HG02884 (cell line): ENCODE results near the gene TGM4.
"Not testable (repeated sequence)": the region's sequence is repeated elsewhere in the genome, so short reads cannot be mapped to it uniquely, and the experiment has no call there.

ENCODE experiments used
- ATAC-seq: cut with Tn5 transposase; IDR thresholded peaks from one replicate; pipeline ENCODE4 v1.9.1; 2021; ENCODE audit warnings: mild to moderate bottlenecking, moderate library complexity; ENCODE audit not compliant: unreplicated experiment

The TGM4 gene

DNA sequence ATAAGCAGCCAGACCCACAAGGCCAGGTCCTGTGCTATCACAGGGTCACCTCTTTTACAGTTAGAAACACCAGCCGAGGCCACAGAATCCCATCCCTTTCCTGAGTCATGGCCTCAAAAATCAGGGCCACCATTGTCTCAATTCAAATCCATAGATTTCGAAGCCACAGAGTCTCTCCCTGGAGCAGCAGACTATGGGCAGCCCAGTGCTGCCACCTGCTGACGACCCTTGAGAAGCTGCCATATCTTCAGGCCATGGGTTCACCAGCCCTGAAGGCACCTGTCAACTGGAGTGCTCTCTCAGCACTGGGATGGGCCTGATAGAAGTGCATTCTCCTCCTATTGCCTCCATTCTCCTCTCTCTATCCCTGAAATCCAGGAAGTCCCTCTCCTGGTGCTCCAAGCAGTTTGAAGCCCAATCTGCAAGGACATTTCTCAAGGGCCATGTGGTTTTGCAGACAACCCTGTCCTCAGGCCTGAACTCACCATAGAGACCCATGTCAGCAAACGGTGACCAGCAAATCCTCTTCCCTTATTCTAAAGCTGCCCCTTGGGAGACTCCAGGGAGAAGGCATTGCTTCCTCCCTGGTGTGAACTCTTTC, 39.6 kb downstream of the TGM4 start:
- no peak for ATAC-seq

DNA sequence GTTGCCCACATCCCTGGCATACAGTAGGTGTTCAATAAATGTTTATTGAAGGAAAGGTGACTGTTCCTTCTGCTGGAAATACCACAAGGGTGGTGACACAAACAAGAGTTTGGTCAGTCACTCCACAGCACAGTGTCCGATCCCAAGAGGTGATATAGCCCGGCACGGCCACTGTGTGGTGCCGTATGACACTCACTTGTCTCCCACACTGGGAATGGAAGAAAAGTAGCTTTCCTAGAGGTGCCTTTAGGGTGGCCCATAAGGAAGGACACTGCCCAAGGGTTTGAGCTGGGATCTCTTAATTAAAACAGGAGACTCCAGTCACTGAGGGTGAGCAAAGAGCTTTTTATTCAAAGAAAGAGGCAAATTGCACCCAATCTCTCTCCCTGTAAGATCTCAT, 40.5 kb downstream of the TGM4 start:
- ATAC-seq, result no peak

DNA sequence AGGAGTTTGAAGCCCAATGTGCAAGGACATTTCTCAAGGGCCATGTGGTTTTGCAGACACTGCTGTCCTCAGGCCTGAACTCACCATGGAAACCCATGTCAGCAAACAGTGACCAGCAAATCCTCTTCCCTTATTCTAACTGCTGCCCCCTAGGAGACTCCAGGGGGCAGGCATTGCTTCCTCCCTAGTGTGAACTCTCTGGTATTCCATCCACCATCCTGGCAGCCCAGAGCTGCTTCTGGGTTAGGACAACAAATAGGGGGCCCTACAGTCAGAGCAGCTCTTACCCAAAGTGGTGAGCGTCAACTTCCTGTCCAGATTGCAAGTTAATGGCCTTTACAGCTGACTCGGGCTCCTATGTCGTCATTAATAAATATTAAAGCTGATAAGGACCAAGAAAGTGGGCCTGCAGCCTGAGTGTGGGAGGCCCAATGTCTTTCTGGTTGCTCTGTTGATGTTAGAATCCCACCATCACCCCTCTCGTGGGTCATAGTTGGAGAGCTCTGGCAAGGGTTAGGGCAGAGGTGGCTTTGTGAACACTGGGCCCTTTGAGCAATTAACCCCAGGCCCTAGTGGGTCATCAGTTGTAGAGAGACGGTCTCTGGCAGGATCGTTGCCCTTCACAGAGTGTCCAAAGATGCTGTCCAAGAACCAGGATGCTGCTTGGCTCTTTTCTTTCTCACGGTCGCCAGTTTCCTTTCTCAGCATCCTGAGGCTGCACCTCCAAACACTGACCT, 41.5 kb downstream of the TGM4 start:
- no peak for ATAC-seq

DNA sequence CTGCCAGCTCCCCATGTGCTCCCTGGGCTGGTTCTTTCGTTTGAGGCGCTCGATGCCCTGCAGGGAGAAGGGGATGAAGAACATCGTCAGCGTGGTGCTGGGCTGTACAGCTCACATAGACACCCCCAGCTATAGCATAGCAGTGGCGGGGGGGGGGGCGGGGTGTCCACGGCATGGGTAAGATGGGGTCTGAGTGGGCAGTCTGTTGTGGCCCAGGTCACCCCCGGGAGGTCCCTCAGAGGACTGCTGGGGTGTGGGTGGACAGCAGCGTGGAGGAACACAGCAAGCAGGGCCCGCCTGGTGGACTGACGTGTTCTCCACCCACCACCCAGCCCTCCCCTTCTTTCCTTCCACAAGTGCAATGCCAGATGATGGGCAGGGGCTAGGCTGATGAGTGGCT, 43.7 kb downstream of the TGM4 start:
- no peak for ATAC-seq

DNA sequence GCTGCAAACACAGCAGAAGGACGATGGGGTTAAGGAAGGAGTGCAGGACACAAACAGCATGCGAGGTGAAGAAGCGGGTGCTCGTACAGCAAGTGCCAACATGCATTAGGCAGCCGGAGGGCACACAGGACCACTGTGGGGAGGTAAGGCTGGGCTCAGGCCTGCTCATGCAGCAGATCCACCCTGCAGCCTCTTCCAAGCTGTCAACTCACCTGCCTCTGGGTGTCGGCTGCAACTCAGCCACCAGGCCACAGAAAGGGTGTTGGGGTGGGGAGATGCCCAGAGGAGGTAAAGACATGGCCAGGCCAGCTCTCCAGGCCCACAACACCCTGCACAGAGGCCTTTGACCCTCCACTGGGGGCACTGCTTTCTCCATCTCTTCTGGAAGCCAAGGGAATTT, 44.2 kb downstream of the TGM4 start:
- no peak for ATAC-seq

DNA sequence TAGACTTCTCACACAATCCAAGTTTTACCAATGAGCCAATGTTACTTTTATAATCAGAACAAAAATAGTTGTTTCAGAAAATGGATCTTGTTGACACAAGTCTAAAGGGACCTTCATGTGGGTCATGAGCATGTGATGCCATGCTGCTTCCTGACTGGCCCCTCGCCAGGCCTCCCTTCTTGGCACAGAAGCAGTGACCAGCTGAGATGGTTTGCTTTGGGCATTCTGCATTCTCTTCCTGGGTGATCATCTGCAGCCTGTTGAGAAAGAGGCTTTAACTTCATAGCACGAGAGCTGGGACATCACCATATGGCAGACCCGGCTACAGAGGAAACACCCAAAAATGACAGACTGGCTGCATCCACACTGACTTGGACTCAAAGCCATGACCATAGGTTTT, 45.7 kb downstream of the TGM4 start:
- ATAC-seq, result no peak

DNA sequence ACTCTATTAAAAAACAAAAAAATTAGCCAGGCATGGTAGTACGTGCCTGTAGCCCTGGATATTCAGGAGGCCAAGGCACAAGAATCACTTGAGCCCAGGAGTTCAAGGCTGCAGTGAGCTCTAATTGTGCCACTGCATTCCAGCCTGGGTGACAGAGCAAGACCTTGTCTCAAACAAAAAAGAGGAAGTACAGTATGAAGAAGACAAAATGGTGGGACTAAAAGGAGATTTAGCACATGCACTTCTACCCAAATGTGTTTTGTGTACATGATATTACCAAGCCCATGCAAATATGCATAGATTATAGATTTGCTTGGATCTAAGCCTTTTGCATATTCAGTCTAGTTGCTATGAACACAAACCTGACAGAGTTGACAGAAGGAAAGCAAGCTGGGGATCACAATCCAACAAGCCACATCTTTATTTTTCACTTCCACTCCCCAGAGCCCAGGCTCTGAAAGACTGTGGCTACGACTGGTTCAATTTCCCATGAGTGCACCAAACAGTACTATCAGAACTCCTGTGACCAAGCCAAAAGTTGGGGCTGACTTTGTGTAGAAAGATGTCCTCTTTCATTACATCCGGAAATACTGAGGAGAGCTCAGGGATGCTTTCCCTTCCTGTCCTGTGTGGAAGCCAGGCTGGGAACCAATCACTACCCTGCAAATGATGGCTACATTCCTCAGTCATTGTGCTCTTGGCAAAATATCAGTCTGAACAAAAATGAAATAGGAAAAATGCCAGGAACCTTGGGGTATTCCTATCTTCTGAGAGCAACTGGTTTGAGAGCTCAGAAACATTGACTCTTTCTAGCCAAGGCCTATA, 49.4 kb downstream of the TGM4 start:
- ATAC-seq, result no peak

DNA sequence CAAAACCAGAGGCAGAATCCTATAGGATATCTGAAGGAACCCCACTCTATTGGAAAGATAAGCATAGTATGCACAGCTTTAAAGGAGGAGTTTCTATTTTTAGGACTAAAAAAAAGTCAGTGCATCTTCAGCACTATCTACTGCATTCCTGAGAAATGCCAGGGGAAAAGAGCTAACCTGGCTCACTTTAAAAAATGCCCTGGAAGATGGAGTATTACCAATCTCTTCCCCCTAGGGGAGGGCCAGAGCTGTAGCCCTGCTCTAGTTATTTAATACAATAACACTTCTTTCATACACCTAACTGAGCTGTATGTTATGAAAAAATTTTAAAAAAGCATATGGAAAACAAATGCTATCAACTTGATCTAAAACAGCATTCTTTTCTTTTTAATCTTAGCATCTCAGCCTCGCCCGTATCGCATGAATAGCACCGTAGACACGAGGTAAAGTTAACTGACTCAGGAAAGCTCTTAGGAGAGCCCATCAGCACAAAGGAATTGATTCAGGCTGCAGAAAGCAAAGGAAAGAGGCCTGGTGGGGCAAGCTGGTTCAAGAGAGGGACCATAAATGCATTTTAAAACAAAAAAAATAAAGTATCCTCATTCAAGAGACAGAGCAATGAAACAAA, 50.2 kb downstream of the TGM4 start:
- no peak for ATAC-seq

DNA sequence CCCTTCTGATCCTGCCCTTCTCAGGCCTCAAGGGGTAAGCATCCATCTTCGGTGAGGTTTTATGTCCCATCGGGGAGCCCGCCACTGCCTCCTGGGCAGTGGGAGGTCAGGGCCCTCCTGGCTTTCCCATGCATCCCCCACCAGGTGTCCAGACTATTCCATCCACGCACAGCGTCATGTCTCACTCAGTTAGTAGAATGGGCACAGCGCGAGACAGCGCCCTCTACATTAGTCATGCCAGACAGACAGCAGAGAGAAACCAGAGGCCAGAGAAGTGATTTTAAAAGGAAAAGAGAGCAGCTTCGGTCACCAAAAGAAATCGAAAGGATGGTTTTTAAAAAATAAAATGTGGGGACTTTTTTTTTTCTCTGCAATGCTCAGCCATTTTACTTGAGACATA, 51.8 kb downstream of the TGM4 start:
- no peak for ATAC-seq

DNA sequence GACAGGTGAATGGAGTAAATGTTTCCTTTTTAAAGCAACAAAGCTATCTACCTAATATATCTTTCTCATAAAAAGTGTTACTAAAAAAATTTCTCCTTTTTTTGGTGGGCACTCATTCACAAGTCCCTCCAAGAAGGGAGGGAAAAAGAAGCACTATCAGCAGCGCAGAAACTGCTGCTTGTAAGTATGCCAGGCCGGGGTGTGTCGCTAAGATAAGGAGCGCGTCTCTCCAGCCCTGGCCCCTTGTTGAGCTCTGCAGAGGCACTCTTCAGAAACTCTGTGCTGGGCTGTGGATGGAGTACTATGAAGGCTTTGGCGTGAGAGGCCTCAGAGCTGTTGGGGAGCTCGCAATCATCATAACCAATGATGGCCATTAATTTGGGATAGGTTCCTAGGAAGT, 52.5 kb downstream of the TGM4 start:
- no peak for ATAC-seq

DNA sequence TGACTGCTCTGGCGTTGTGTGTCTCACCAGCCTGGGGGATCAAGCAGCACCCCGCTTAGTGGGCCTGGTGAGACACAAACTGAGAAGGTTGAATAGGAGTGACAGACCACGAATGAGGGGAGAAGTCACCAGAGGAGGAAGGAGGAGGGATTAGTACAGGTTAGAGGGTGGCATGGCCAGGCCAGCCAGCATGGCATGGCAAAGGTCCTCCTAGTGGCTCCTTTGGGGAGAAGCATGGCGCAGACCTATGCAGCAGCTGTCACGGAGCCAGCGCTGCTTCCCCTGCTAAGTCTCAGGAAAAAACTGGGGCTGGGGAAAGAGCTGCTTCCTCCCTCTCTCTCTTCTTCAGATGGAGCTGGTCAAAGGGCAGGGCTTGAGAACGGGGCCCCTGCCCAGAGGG, 53.0 kb downstream of the TGM4 start:
- ATAC-seq, result no peak

DNA sequence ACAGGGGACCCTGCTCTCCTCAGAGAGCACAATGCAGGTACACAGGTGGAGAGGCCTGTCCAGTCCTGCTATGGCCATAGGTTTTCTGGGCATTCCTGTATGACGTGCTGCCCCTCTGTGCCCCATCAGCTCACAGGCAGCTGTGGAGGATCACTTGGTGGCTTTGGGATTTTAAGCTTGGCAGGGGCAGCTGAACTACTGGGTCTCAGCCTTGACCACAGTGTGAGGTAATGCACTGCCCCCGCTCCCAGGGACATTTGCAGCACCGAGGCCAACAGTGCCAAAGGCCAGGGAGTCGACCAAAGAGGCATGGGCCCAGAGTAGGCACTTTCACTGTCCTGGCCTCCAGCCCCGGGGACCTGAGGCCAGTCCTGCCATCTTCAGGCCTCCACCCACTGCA, 55.4 kb downstream of the TGM4 start:
- ATAC-seq, result no peak

DNA sequence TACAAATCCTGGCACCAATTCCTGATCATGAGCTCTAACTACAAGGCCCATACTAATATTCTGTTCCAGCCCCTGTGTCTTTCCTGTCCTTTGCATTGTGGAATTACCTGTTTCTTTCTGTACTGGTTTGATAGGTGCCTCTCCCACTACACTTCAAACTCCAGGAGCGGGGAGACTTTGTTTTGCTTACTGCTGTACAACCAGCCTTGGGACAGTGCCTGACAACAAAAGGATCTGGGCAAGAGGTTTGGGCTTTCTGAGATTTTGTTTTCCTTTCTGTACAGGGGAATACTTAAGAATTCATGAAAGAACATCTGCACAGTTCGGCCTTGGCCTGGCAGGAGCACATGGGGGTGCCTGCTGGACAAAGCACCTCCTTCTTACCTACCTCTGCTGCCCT, 56.5 kb downstream of the TGM4 start:
- ATAC-seq, result no peak

DNA sequence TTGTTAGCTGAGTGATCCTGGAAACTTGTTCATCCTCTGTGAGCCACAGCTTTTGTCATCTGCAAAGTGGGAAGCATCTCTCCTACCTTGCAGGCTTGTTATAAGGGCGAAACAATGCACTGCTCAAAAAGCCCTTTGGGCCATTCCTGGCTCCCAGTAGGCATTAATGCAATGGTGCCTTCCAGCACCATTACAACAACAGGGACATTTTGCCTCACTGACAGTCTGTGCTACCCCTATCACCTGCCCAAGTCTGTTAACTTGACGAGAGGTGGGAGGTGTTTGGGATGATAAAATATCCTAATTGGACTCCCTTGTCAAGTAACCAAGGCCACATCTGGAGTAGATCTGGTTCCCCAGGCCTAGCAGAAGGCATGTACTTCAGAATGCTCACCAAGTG, 57.4 kb downstream of the TGM4 start:
- no peak for ATAC-seq

DNA sequence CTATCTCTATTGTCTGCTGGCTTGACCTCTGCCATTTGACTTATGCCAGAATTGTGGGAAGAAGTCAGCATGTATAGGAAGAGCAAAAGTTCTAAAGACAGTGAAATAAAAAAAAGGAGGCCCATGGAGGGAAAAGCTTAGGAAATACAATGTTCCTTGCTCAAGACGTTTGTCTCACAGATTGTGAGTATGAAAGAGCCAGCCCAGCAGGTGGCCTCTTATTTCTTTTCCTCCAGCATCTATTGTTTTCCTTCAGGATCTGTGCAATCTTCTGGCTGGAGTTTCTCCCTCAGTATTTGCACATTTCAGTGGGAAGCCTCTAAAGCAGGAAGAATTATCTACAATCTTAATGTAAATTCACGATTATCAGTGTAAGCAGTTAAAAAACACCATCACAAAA, 57.9 kb downstream of the TGM4 start:
- ATAC-seq, result no peak

DNA sequence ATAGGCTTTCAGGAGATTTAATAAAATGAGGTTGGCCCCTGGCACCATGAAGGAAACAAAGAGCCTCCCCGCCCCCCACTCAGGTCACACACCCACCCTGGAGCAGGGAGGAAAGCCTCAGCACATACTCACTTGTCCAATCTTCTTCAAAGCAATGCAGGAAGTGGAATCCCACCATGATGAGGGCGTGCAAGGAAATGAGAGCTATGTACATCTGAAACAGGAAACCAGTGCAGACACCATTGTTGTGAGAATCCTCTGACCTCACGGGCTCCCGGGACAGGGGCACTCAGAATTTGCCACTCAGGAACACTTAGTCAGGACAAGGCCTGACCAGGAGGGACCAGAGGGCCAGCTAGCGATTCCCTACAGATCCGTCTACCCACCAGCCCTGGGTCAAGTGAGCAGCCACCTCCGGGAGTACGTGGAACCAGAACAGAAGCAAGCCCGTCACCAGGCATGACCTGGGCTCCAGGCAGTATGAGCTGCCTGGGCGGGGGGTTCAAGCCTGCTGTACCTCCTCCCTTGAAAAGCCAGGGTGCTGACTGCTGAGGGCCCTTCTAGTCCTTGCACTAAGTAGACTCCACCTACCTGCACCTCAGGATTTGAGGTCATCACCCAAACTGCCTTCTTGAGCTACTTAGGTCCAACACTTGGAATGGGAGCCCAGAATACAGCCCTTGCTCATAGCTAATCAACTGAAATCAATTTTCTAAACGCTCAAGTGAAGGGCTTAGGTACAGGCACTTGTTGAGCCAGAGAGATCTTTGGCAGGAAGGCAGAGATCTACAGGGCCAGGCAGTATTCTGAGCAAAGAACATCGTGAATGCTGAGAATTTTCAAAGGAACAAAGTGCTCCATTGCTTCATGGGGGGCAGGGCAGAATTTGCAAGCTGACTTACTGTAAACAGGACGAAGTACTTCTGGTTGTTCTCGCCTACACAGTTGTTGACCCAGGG, 58.9 kb downstream of the TGM4 start:
- ATAC-seq, result no peak

DNA sequence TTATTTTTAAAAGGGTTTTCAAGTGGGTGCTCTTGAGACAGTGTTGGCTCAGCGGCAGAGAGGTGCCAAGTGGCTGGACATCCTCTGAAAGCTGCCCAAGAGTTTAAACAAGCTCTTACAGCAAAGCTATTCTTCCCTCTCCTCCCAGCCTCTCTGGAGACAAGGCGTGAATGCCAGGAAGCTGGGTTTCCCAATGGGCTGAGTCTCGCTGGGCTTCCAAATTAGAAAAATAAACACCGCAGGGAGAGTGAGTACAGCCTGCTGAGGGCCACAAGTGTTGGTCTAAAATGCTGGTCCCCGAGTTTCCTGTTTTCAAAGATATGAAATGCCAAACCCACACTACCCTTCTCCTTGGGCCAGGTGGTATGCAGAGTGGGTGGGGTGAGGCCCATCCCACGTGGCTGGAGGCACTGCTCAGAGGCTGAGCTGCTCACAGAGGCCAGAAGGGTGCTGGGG, 65.2 kb downstream of the TGM4 start:
- ATAC-seq, result no peak

DNA sequence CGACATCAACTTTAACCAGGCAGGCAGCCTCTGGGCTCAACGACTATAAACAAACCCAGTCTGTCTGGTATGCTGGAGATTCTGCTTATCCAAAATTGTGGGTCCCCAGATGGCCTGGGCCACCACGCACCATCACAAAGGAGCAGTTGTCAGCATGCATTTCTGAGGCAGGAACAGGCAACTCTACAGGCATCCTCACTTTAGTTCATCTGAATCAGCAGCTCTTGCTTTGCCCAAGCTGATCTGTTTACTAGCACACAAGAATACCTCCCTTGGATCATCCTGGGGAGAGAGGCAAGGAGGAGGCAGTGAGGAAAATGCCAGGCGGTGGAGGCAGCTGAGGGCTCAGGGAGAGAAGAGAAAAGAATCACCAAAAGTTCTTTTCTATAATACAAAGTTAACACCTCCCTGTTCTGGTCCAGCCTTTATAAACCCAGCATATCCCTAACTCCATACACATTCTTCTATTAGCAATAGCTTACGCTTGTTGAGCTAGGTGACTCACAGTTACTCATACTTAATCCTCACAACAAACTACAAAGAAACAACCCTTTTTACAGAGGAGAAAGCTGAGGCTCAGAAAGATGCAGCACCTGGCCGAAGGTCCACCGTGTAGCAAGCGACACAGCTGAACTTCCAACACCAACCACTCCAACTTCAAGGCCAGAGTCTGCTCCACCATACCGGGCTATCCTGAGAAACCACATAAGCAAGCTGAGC, 68.0 kb downstream of the TGM4 start:
- no peak for ATAC-seq

DNA sequence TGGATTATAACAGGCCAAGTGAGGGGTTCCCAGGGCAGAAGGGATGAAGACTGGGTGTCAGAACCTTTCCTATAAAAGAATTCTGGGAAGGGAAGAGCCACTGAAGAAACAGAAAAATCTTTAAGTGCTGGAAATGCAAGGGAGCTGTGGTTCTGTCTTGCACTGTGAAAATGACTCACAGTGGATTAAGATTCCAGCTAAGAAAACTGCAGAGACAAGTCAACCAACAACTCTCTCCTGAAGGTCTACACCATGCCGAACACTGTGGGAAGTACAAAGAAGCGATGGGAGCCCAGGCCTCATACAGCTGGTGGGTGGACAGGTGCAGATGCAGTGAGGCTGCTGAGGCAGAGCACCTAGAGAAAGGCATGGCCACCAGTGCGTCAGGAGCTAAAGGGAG, 73.8 kb downstream of the TGM4 start:
- ATAC-seq, result no peak

DNA sequence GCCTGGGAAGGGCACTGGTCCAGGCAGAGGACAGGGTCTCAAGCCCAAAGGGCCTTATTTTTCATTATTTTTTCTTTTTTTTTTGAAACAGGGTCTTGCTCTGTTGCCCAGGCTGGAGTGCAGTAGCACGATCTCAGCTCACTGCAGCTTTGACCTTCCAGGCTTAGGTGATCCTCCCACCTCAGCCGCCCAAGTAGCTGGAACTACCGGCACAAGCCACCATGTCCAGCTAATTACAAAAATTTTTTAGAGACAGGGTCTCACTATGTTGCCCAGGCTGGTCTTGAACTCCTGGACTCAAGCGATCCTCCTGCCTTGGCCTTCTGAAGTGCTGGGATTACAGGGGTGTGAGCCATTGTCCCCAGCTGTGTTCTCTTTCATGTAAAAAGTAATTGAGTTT, 75.4 kb downstream of the TGM4 start:
- not testable (repeated sequence) for ATAC-seq
